Measurements from ENCODE around the gene HES3. TPM values are rescaled to one million over a fixed set of nuclear protein-coding genes. Genes with fewer than 3 reads are reported as not detected.

Gene HES3
- total RNA-seq, 4 donors from 2014 or later = not detected

DNA sequence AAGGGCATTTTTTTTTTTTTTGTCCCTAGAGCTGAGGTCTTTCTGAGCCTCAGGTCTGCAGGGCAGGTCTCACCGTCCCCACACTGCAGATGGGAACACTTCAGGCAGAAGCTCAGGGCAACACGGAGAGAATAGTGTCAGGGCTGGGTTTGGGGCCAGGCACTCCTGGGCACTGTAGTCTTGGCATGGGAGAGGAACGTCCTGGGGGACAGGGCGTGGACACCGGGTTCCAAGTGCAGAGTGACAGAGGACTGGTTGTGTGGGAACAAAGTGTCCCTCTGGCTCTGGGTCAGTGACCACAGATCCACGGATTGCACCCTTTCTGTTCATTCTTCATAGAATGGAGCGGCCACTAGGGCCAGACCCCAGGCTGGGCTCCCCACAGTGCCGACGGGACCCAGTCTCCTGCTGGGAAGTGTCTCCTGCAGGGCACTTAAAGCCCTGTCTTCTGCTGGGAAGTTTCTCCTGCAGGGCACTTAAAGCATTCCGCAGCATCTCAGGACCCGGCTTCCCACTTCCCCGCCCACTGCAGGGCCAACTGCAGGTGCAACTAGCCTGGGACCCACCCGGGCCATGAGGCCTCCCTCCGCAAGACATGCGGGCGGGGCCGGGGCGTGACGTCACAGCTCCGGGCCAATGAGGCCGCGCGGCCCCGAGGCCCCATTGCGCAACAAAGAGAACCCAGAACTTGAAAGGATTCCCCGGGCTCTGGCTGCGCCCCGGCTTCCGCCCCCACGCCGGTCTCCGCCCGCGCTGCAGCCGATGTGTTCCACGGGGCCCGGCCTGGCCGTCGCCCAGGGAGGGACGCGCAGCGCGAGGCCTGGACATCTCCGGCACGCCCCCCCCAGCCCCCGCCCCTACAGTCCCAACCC lies 15.7 kb downstream of the HES3 start:
- TF ChIP-seq POLR2A (IDR thresholded peaks at IDR 0.05) = peak in 1 of 4 donors; percentile 41
- TF ChIP-seq, protein P1, sequence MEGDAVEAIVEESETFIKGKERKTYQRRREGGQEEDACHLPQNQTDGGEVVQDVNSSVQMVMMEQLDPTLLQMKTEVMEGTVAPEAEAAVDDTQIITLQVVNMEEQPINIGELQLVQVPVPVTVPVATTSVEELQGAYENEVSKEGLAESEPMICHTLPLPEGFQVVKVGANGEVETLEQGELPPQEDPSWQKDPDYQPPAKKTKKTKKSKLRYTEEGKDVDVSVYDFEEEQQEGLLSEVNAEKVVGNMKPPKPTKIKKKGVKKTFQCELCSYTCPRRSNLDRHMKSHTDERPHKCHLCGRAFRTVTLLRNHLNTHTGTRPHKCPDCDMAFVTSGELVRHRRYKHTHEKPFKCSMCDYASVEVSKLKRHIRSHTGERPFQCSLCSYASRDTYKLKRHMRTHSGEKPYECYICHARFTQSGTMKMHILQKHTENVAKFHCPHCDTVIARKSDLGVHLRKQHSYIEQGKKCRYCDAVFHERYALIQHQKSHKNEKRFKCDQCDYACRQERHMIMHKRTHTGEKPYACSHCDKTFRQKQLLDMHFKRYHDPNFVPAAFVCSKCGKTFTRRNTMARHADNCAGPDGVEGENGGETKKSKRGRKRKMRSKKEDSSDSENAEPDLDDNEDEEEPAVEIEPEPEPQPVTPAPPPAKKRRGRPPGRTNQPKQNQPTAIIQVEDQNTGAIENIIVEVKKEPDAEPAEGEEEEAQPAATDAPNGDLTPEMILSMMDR (IDR thresholded peaks at IDR 0.05) = peak in 2 of 6 experiments; percentile 6 to 19
- peaks cover 29 to 68% (median 31%) of the 10 kb centered on the region in 3 donors for H3K4me1 ChIP-seq

DNA sequence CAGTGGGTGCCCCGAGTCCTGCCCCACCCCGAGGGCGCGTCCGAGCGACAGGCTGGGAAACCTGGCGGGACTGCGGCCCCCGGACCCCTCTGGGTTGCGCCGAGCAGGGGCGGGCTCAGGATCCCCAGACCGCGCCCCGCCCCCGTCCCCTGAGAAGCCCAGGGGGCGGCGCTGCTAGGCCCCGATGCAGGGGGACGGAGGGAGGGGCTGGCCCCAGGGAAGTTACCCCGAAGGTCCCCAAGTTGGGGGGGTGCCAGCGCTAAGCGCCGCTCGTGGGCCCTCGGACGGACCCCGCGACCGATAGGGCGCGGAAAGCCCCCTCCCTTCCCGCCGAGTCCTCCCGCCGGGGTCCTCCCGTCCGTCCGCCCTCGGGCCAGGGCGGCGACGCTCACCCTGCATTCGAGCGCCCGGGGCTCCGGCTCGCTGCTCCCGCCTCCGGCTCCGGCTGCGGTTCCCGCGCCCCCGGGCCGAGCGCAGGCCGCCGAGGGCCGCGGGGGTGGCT lies 16.5 kb downstream of the HES3 start:
- H3K9me3 ChIP-seq = no peaks in the 10 kb centered on the region
- H3K4me1 ChIP-seq = peaks cover 29 to 68% (median 31%) of the 10 kb centered on the region in 3 donors
- H3K4me3 ChIP-seq = peak overlapping the region; percentile 54 to 81 (median 66)
- no peak for DNase-seq
- no peak for TF ChIP-seq POLR2A (IDR thresholded peaks at IDR 0.05)
- TF ChIP-seq, protein P1 (IDR thresholded peaks at IDR 0.05) = no peak
- H3K27ac ChIP-seq = peak overlapping the region; percentile 63 to 84 (median 72)
- H3K27me3 ChIP-seq = peaks cover 0 to 30% (median 0%) of the 10 kb centered on the region in 4 donors
- no CpG with 5 or more reads among the region's 61 CpGs for WGBS, 2 donors
- intact Hi-C loops (cut with DNase I) = no loop called here
- no peaks in the 10 kb centered on the region for H3K36me3 ChIP-seq

More for the DNA sequence above, 15.7 kb downstream of the HES3 start:
- intact Hi-C loops (cut with DNase I) = no loop called here
- no peak for DNase-seq
- H3K9me3 ChIP-seq = no peaks in the 10 kb centered on the region
- peaks cover 0 to 30% (median 0%) of the 10 kb centered on the region in 4 donors for H3K27me3 ChIP-seq
- peaks cover 0 to 2% (median 0%) of the 10 kb centered on the region in 3 donors for H3K36me3 ChIP-seq
- peak overlapping the region; percentile 54 to 81 (median 66) for H3K4me3 ChIP-seq
- WGBS, 2 donors = 5 to 24% methylated on average over 4 of the region's 46 CpGs
- H3K27ac ChIP-seq = peak overlapping the region; percentile 63 to 84 (median 72)

DNA sequence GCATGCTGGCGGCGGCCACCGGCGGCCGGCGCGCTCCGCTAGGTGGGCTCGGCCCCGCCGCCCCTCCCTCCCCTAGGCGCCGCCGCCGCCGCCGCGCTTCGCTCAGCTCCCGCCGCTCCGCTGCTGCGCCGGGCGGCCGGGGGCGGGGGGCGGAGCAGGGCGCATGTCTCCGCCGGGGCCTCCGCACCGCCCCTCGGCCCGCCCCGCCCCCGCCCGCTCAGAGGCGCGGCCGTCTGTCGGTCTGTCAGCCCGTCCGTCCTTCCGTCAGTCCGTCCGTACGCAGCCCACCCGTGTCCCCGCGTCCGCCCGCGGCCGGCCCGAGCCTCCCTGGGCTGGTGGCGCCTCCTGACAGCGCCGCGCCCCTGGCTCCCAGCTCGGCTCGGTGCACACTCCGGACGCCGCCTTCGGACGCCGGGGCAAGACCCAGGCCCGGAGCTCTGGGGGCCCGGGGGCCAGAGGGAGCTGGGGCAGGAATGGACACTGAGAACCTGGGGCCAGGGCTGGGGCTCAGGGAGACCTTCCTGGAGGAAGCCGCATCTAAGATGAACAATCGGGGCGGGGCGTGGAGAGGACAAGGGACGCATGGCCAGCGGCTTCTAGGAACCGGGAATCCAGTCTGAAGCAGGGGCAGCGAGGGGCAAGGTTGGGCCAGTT lies 17.1 kb downstream of the HES3 start, which contains the start of gene GPR153:
GPR153 (minus strand) TSS at position 138 of the 654 bp plus-strand sequence. CDS start 6,193 bp downstream, outside the sequence.
- no peak for DNase-seq
- Histone ChIP-seq H3K27me3 (peaks cover 0 to 30% (median 0%) of the 10 kb centered on the region in 4 donors), H3K4me3 (peak within 1 kb of the TSS; percentile 54 to 81 (median 66)), H3K27ac (peak within 1 kb of the TSS; percentile 63 to 84 (median 72)), H3K36me3 (no peaks in the 10 kb centered on the region), H3K4me1 (peaks cover 29 to 68% (median 31%) of the 10 kb centered on the region in 3 donors), H3K9me3 (no peaks in the 10 kb centered on the region)
- 5 to 6% methylated on average over 7 to 8 of the region's 78 CpGs for WGBS, 2 donors
- intact Hi-C loops (cut with DNase I) = no loop called here
- TF ChIP-seq POLR2A (IDR thresholded peaks at IDR 0.05) = no peak
- TF ChIP-seq, protein P1 (IDR thresholded peaks at IDR 0.05) = no peak

GRCh38 chr1:6261615-6261995 lies 17.6 kb downstream of the HES3 start:
- DNase-seq = no peak
- Histone ChIP-seq H3K36me3 (no peaks in the 10 kb centered on the region), H3K4me3 (peak overlapping the region in 3 of 4 donors; percentile 54 to 81 (median 78)), H3K4me1 (peaks cover 29 to 66% (median 31%) of the 10 kb centered on the region in 3 donors), H3K27ac (peak overlapping the region; percentile 47 to 84 (median 68)), H3K27me3 (peaks cover 0 to 30% (median 0%) of the 10 kb centered on the region in 4 donors), H3K9me3 (no peaks in the 10 kb centered on the region)
- intact Hi-C loops (cut with DNase I) = no loop called here
- 8 to 31% methylated on average over 4 to 10 of the region's 15 CpGs for WGBS, 2 donors
- TF ChIP-seq, protein P1 (IDR thresholded peaks at IDR 0.05) = no peak
- no peak for TF ChIP-seq POLR2A (IDR thresholded peaks at IDR 0.05)

Measured in esophagus squamous epithelium (tissue), 5 donors.